KMS-11 (cell line): ENCODE measurements around the gene BCL2L11.

Source experiments
- H2AFZ ChIP-seq: fragments of 200-600 bp; sonication (generic); 2 replicates; pipeline ENCODE4 v1.6.1; 2016; ENCODE audit warnings: antibody characterized with exemption, mixed run types, low read depth
- H3K27ac ChIP-seq: fragments of 200-600 bp; sonication (generic); 2 replicates; pipeline ENCODE4 v1.6.1; 2016; ENCODE audit warnings: mild to moderate bottlenecking, mixed run types
- H3K27me3 ChIP-seq: fragments of 200-600 bp; sonication (generic); 2 replicates; pipeline ENCODE4 v1.6.1; 2017; ENCODE audit warnings: mild to moderate bottlenecking, low read depth, mixed run types, moderate library complexity; ENCODE audit not compliant: insufficient read depth
- H3K36me3 ChIP-seq: fragments of 200-600 bp; sonication (generic); 2 replicates; pipeline ENCODE4 v1.6.1; 2017; ENCODE audit warnings: mild to moderate bottlenecking, mixed run types; ENCODE audit not compliant: insufficient read depth
- H3K4me1 ChIP-seq: fragments of 200-600 bp; sonication (generic); 2 replicates; pipeline ENCODE4 v1.6.1; 2016; ENCODE audit warnings: mild to moderate bottlenecking, low read depth, mixed run types; ENCODE audit not compliant: poor library complexity, severe bottlenecking
- H3K4me2 ChIP-seq: fragments of 200-600 bp; sonication (generic); 2 replicates; pipeline ENCODE4 v1.7.0; 2016; ENCODE audit warnings: mild to moderate bottlenecking, mixed run types
- H3K4me3 ChIP-seq: fragments of 200-600 bp; sonication (generic); IDR thresholded peaks from 2 replicates; pipeline ENCODE4 v1.6.1; 2017; ENCODE audit warnings: low read depth, low read length, mixed read lengths; ENCODE audit not compliant: insufficient read depth
- H3K79me2 ChIP-seq: fragments of 200-600 bp; sonication (generic); 2 replicates; pipeline ENCODE4 v1.6.1; 2016; ENCODE audit warnings: low read depth, mixed run types; ENCODE audit not compliant: insufficient read depth
- H3K9ac ChIP-seq: fragments of 200-600 bp; sonication (generic); 2 replicates; pipeline ENCODE4 v1.6.1; 2016; ENCODE audit warnings: mild to moderate bottlenecking, mixed run types
- H4K20me1 ChIP-seq: fragments of 200-600 bp; sonication (generic); 2 replicates; pipeline ENCODE4 v1.6.1; 2016; ENCODE audit warnings: mild to moderate bottlenecking, mixed run types; ENCODE audit not compliant: insufficient read depth
- CTCF ChIP-seq: fragments of 200-600 bp; sonication (generic); conservative IDR thresholded peaks from 2 replicates; pipeline ENCODE4 v1.6.1; 2017; ENCODE audit warnings: low read depth, mild to moderate bottlenecking, antibody characterized with exemption, low read length, moderate library complexity, mixed read lengths

Gene BCL2L11

GRCh38 chr2:111208639-111209038, 87.9 kb downstream of the BCL2L11 start:
- Histone ChIP-seq H3K4me3 (no peak overlapping the region), H3K27ac (peak overlapping the region; percentile 89), H3K79me2 (no peaks in the 10 kb centered on the region), H3K36me3 (no peaks in the 10 kb centered on the region), H3K9ac (peak overlapping the region; percentile 42; the same call in 1 of the 2 replicates), H3K27me3 (no peaks in the 10 kb centered on the region), H2AFZ (no peak overlapping the region), H3K4me1 (peaks cover 43% of the 10 kb centered on the region), H4K20me1 (no peaks in the 10 kb centered on the region), H3K4me2 (peak overlapping the region; percentile 77)
- TF ChIP-seq CTCF, result no peak

DNA sequence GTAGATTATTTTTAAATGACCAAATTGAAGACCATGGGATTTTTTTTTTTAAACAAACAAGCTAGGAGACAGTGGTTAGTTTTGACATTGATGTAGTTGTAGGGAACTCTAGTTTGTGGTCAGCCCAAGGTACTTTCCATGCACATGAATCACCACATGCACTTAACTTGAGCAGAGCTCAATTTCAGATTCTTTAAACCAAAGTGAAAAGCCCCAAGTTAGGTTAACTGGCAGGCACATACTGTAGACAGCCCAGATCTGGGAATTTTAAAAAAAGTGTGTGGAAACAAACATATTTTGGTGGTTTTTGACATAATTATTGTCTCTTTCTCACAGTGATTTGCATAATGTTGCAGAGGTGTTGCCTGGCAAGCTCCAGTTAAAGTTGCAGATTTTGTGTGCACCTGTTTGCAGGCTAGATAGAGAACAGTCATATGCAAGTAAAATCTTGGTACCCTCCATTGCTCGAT, 88.4 kb downstream of the BCL2L11 start:
- no peak for TF ChIP-seq CTCF

GRCh38 chr2:111210036-111210435, 89.3 kb downstream of the BCL2L11 start:
- Histone ChIP-seq H3K79me2 (no peaks in the 10 kb centered on the region), H3K4me3 (no peak overlapping the region), H3K36me3 (no peaks in the 10 kb centered on the region), H2AFZ (no peak overlapping the region), H3K27ac (peak overlapping the region; percentile 89), H3K9ac (no peak overlapping the region), H3K27me3 (no peaks in the 10 kb centered on the region), H3K4me2 (peak overlapping the region; percentile 59), H3K4me1 (peaks cover 43% of the 10 kb centered on the region), H4K20me1 (no peaks in the 10 kb centered on the region)
- TF ChIP-seq CTCF, result no peak

More for the DNA sequence above, 88.4 kb downstream of the BCL2L11 start:
- Histone ChIP-seq H3K36me3 (no peaks in the 10 kb centered on the region), H4K20me1 (no peaks in the 10 kb centered on the region), H2AFZ (no peak overlapping the region), H3K27me3 (no peaks in the 10 kb centered on the region), H3K4me2 (peak overlapping the region; percentile 77), H3K4me1 (peaks cover 43% of the 10 kb centered on the region), H3K9ac (peak overlapping the region; percentile 10; the same call in 1 of the 2 replicates), H3K27ac (peak overlapping the region; percentile 89), H3K79me2 (no peaks in the 10 kb centered on the region), H3K4me3 (no peak overlapping the region)

DNA sequence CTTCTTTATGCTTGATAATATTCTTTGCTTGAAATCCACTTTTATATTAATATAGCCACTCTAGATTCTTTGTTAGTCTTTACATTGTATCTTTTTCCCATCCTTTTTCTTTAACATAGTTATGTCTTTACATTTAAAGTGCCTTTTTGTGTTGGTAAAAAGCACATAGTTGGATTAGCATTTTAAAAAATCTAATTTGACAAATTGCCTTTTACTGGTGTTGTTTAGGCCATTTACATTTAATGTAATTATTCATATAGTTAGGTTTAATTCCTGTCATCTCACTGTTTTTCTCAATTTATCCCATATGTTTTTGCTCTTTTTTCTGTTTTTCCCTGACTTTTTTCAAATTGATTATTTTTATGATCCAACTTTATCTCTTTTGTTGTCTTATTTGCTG, 93.2 kb downstream of the BCL2L11 start:
- no peak overlapping the region for H3K9ac ChIP-seq
- H3K4me1 ChIP-seq, result peaks cover 22% of the 10 kb centered on the region
- H3K4me2 ChIP-seq, result no peak overlapping the region
- no peak overlapping the region for H3K27ac ChIP-seq
- no peaks in the 10 kb centered on the region for H3K79me2 ChIP-seq
- H3K27me3 ChIP-seq, result no peaks in the 10 kb centered on the region
- H2AFZ ChIP-seq, result no peak overlapping the region
- TF ChIP-seq CTCF, result no peak
- no peaks in the 10 kb centered on the region for H3K36me3 ChIP-seq
- no peak overlapping the region for H3K4me3 ChIP-seq
- no peaks in the 10 kb centered on the region for H4K20me1 ChIP-seq
